Ishikawa (cell line): ENCODE results near the gene WFDC9.

Experiments used
- CEBPB ChIP-seq: IDR thresholded peaks from 2 replicates; pipeline ENCODE4 v1.6.1; 2012
- CREB1 ChIP-seq: IDR thresholded peaks from 2 replicates; pipeline ENCODE4 v1.6.1; 2012; ENCODE audit warnings: low read depth
- EP300 ChIP-seq: IDR thresholded peaks from 2 replicates; pipeline ENCODE4 v1.6.1; 2012; ENCODE audit warnings: borderline replicate concordance
- FOXM1 ChIP-seq: IDR thresholded peaks from 2 replicates; pipeline ENCODE4 v1.6.1; 2012; ENCODE audit warnings: low read depth, borderline replicate concordance
- MAX ChIP-seq: IDR thresholded peaks from 2 replicates; pipeline ENCODE4 v1.6.1; 2012
- NFIC ChIP-seq: IDR thresholded peaks from 2 replicates; pipeline ENCODE4 v1.6.1; 2012
- RAD21 ChIP-seq: IDR thresholded peaks from 2 replicates; pipeline ENCODE4 v1.6.1; 2012; ENCODE audit warnings: low read depth
- REST ChIP-seq: IDR thresholded peaks from 2 replicates; pipeline ENCODE4 v1.6.1; 2012; ENCODE audit warnings: low read depth, mild to moderate bottlenecking
- TAF1 ChIP-seq: IDR thresholded peaks from 2 replicates; pipeline ENCODE4 v1.6.1; 2012; ENCODE audit warnings: low read depth, mild to moderate bottlenecking
- TCF12 ChIP-seq: IDR thresholded peaks from 2 replicates; pipeline ENCODE4 v1.6.1; 2012; ENCODE audit warnings: low read depth
- TEAD4 ChIP-seq: IDR thresholded peaks from 2 replicates; pipeline ENCODE4 v1.6.1; 2012
- YY1 ChIP-seq: IDR thresholded peaks from 2 replicates; pipeline ENCODE4 v1.6.1; 2012; ENCODE audit warnings: low read depth

- TF ChIP-seq TAF1 (no peak), CEBPB (no peak), EP300 (no peak), TEAD4 (no peak), CREB1 (no peak), FOXM1 (no peak), NFIC (no peak), MAX (no peak), RAD21 (no peak), REST (no peak), YY1 (no peak), TCF12 (no peak)
Observed at GRCh38 chr20:45579184-45579583, 51.9 kb downstream of the WFDC9 start, which contains the start of gene WFDC8.
